HepG2 (cell line): ENCODE measurements around the gene KAZALD1. TPM values are rescaled to one million over a fixed set of nuclear protein-coding genes. Genes with fewer than 3 reads are reported as not detected.

ENCODE experiments used
- ATF7-NPFF ChIP-seq: sonication (generic); formaldehyde crosslinking; IDR thresholded peaks from 2 replicates; pipeline ENCODE4 v1.8.1; 2023; ENCODE audit warnings: mild to moderate bottlenecking, low read depth, missing genetic modification reagents, moderate library complexity
- CCAR2 ChIP-seq: fragments of 200-400 bp; formaldehyde crosslinking; optimal IDR thresholded peaks from 2 replicates; pipeline ENCODE3; 2018; ENCODE audit warnings: low read depth, mild to moderate bottlenecking, low read length, moderate library complexity
- CSRNP2 ChIP-seq: sonication (generic); formaldehyde crosslinking; conservative IDR thresholded peaks from 2 replicates; pipeline ENCODE4 v1.8.0; 2022; ENCODE audit warnings: low read depth, missing genetic modification reagents
- DBP ChIP-seq: sonication (generic); formaldehyde crosslinking; IDR thresholded peaks from 2 replicates; pipeline ENCODE4 v1.4.0; 2020; ENCODE audit warnings: missing genetic modification reagents; ENCODE audit errors: not compliant biosample characterization
- HES4 ChIP-seq: sonication (generic); formaldehyde crosslinking; IDR thresholded peaks from 2 replicates; pipeline ENCODE4 v1.9.0; 2021; ENCODE audit warnings: mild to moderate bottlenecking, missing genetic modification reagents, borderline replicate concordance
- HNRNPH1 ChIP-seq: fragments of 200-400 bp; formaldehyde crosslinking; optimal IDR thresholded peaks from 2 replicates; pipeline ENCODE3; 2017; ENCODE audit warnings: mild to moderate bottlenecking, low read depth, low read length
- MLX ChIP-seq: IDR thresholded peaks from 2 replicates; pipeline ENCODE4 v1.6.1; 2016
- MXD3 ChIP-seq: IDR thresholded peaks from 2 replicates; pipeline ENCODE4 v1.6.1; 2016; ENCODE audit warnings: mild to moderate bottlenecking, missing biosample characterization, missing genetic modification reagents
- PRDM10 ChIP-seq: sonication (generic); formaldehyde crosslinking; IDR thresholded peaks from 2 replicates; pipeline ENCODE4 v1.4.0; 2020; ENCODE audit warnings: low read depth, missing genetic modification reagents
- REXO4 ChIP-seq: sonication (generic); formaldehyde crosslinking; IDR thresholded peaks from 2 replicates; pipeline ENCODE4 v1.8.0; 2022; ENCODE audit warnings: missing genetic modification reagents, mild to moderate bottlenecking, borderline replicate concordance
- RFX3 ChIP-seq: IDR thresholded peaks from 2 replicates; pipeline ENCODE4 v1.6.1; 2016; ENCODE audit warnings: missing biosample characterization, missing genetic modification reagents
- ZNF20 ChIP-seq: sonication (generic); formaldehyde crosslinking; IDR thresholded peaks from 2 replicates; pipeline ENCODE4 v1.4.0; 2020; ENCODE audit warnings: mild to moderate bottlenecking, moderate library complexity, missing genetic modification reagents
- ZNF335 ChIP-seq: sonication (generic); formaldehyde crosslinking; IDR thresholded peaks from 2 replicates; pipeline ENCODE4 v1.4.0; 2020; ENCODE audit warnings: missing genetic modification reagents
- ZNF574 ChIP-seq: sonication (generic); formaldehyde crosslinking; IDR thresholded peaks from 2 replicates; pipeline ENCODE4 v1.4.0; 2020; ENCODE audit warnings: missing genetic modification reagents
- ZNF598 ChIP-seq: sonication (generic); formaldehyde crosslinking; IDR thresholded peaks from 2 replicates; pipeline ENCODE4 v1.5.1; 2020; ENCODE audit warnings: mild to moderate bottlenecking, missing genetic modification reagents, borderline replicate concordance
- ZNF749 ChIP-seq: sonication (generic); formaldehyde crosslinking; IDR thresholded peaks from 2 replicates; pipeline ENCODE4 v1.8.0; 2022; ENCODE audit warnings: mild to moderate bottlenecking, missing genetic modification reagents, moderate library complexity, borderline replicate concordance
- ZNF775 ChIP-seq: sonication (generic); formaldehyde crosslinking; IDR thresholded peaks from 2 replicates; pipeline ENCODE4 v1.4.0; 2020; ENCODE audit warnings: missing genetic modification reagents, mild to moderate bottlenecking, moderate library complexity, borderline replicate concordance
- polyA plus RNA-seq, 8 experiments: library from polyadenylated mRNA; depleted of rRNA in 3 of 8; stranded (reverse) in 7 of 8; unstranded in 1 of 8; fragments of >200 nt; fragmentation: Illumina TruSeq in 4 of 8; extraction: Trizol in 4 of 8; gene quantifications; 2 replicates each; pipeline versions ENCODE4 v1.2.1 to v1.2.3, GENCODE V29; 2011 to 2016; ENCODE audit warnings: low read depth in 4 of 8, missing spikeins in 1 of 8, mixed read lengths in 1 of 8; ENCODE audit not compliant: insufficient read depth in 1 of 8
- total RNA-seq, 5 experiments: library from RNA; depleted of rRNA; stranded (reverse); fragments of >200 nt; fragmentation: Illumina TruSeq; extraction: Trizol; gene quantifications; 2 replicates each; pipeline ENCODE4 v1.2.3, GENCODE V29; 2016; ENCODE audit warnings: low read depth in 1 of 5

KAZALD1 gene
- total and polyA plus RNA-seq, 2 of the 13 experiments (the other 11 are each of a cell fraction or from before 2014, with no cell fraction given) = 16.7 to 27.7 TPM

GRCh38 chr10:101062232-101063049 lies 652 bp downstream of the KAZALD1 start (continued):
- TF ChIP-seq DBP (CRISPR knock-in tag) = no peak
- TF ChIP-seq ATF7-NPFF (CRISPR knock-in tag) = peak; percentile 98
- 0 out of 2 replicates have a peak, but pooled peaks have one; percentile 40 for TF ChIP-seq MLX
- no peak for TF ChIP-seq HNRNPH1
- TF ChIP-seq HES4 (CRISPR knock-in tag) = no peak; the same call in 1 of the 2 replicates
- TF ChIP-seq ZNF574 (CRISPR knock-in tag) = peak; percentile 90
- TF ChIP-seq ZNF749 = peak; percentile 95; the same call in 1 of the 2 replicates
- 0 out of 2 replicates have a peak, but pooled peaks have one; percentile 53 for TF ChIP-seq REXO4 (CRISPR knock-in tag)
- TF ChIP-seq ZNF335 (CRISPR knock-in tag) = no peak
- TF ChIP-seq MXD3 = peak; percentile 84; the same call in 1 of the 2 replicates
- no peak for TF ChIP-seq ZNF20 (CRISPR knock-in tag)
- no peak for TF ChIP-seq CSRNP2 (CRISPR knock-in tag)
- no peak for TF ChIP-seq CCAR2
- peak; percentile 59; the same call in 1 of the 2 replicates for TF ChIP-seq PRDM10 (CRISPR knock-in tag)
- peak; percentile 90; the same call in 1 of the 2 replicates for TF ChIP-seq ZNF598 (CRISPR knock-in tag)
- TF ChIP-seq RFX3 = no peak
- TF ChIP-seq ZNF775 (CRISPR knock-in tag) = no peak
